NCI-H187 (cell line): Measurements from ENCODE around the gene COPG1.
"Not testable (repeated sequence)": the region's sequence is repeated elsewhere in the genome, so short reads cannot be mapped to it uniquely, and the experiment has no call there.

Source experiments
- DNase-seq, 2 experiments: peaks; one replicate each; lab custom pipeline; 2025; lab: John Stamatoyannopoulos, UW

The COPG1 gene

GRCh38 chr3:129240436-129240835, 9.0 kb upstream of the COPG1 start:
- no peak for DNase-seq

- DNase-seq = no peak
These were observed 4.3 kb upstream of the COPG1 start for GRCh38 chr3:129245141-129245540.

GRCh38 chr3:129245641-129246306, 3.6 kb upstream of the COPG1 start:
- peak; percentile 5 to 25 for DNase-seq

- DNase-seq = no peak
These were observed 2.8 kb upstream of the COPG1 start for GRCh38 chr3:129246636-129247035.

GRCh38 chr3:129248286-129248979, 973 bp upstream of the COPG1 start:
- no peak for DNase-seq

GRCh38 chr3:129252748-129253147, 3.3 kb downstream of the COPG1 start:
- no peak for DNase-seq

- no peak for DNase-seq
These were observed 5.3 kb downstream of the COPG1 start for GRCh38 chr3:129254536-129255230.

GRCh38 chr3:129256270-129256669, 6.9 kb downstream of the COPG1 start:
- no peak for DNase-seq

- DNase-seq = no peak
These were observed 8.2 kb downstream of the COPG1 start for GRCh38 chr3:129257609-129258008.

GRCh38 chr3:129259612-129260477, 10.4 kb downstream of the COPG1 start:
- no peak for DNase-seq

GRCh38 chr3:129260606-129261005, 11.2 kb downstream of the COPG1 start:
- no peak for DNase-seq

- no peak for DNase-seq
These were observed 12.5 kb downstream of the COPG1 start for GRCh38 chr3:129261894-129262293.

- DNase-seq = peak; percentile 50 to 74
These were observed 13.9 kb downstream of the COPG1 start for GRCh38 chr3:129263161-129263910.

GRCh38 chr3:129264994-129265393, 15.6 kb downstream of the COPG1 start:
- not testable (repeated sequence) for DNase-seq

GRCh38 chr3:129266651-129267050, 17.2 kb downstream of the COPG1 start:
- DNase-seq = no peak

- no peak for DNase-seq
These were observed 19.0 kb downstream of the COPG1 start for GRCh38 chr3:129268396-129268795.

- no peak for DNase-seq
These were observed 22.3 kb downstream of the COPG1 start for GRCh38 chr3:129271674-129272073.

- DNase-seq = no peak
These were observed 27.0 kb downstream of the COPG1 start for GRCh38 chr3:129276385-129276784.

GRCh38 chr3:129277829-129278271, 28.4 kb downstream of the COPG1 start:
- no peak for DNase-seq

- peak; percentile 78 to 83 for DNase-seq
These were observed 29.1 kb downstream of the COPG1 start, which contains the start of gene HMCES for GRCh38 chr3:129278439-129278965. Gene HMCES, plus strand, starts transcription at chr3:129278870. Its CDS starts 863 bp downstream, at chr3:129279733.
